Kidney capillary endothelial cell (primary cell): ENCODE results near the gene PNLIPRP3.

Experiments
- DNase-seq: peaks from one replicate; pipeline ENCODE4 v3.0.0-alpha.2; 2018; ENCODE audit warnings: low spot score

Gene PNLIPRP3

DNA sequence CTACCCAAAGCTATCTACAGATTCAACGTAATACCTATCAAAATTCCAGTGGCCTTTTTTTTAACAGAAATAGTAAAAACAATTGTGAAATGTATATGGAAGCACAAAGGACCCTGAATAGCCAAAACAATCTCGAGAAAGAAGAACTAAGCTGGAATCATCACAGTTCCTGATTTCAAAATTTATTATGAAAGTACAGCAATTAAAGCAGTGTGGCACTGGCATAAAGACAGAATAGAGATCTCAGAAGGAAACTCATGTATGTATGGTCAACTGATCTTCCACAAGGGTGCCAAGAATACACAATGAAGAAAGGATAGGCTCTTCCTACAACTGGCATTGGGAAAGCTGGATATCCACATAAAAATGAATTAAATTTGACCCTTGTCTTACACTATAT lies 23.2 kb downstream of the PNLIPRP3 start:
- no peak for DNase-seq

DNA sequence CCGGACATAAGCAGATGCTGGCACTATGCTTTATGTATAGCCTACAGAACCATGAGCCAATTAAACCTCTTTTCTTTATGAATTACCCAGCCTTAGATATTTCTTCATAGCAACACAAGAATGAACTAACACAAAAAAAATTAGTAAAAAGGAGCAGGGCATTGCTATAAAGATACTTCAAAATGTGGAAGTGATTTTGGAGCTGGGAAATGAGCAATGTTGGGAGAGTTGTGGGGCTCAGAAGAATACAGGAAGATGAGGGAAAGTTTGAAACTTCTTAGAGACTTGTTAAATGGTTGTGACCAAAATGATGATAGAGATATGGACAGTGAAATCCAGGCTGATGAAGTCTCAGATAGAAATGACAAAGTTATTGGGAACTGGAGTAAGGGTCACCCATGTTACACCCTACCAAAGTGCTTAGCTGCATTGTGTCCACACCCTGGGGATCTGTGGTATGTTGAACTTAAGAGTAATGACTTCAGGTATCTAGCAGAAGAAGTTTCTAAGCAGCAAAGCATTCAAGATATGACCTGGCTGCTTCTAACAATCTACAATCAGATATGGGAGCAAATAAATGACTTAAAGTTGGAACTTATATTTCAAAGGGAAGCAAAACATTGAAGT lies 24.2 kb downstream of the PNLIPRP3 start:
- no peak for DNase-seq

DNA sequence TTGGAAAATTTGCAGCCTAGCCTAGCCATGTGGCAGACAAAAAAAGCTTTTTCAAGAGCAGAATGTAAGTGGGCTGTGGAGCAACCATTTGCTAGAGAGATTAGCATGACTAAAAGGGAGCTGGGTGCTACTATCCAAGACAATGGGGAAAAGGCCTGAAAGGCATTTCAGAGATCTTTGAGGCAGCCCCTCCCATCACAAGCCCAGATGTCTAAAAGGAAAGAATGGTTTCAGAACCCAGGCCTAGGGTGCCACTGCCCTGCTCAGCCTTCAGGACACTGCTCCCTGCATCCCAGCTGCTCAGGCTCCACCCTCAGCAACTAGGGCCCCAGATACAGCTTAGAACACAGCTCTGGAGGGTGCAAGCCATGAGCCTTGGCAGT lies 24.7 kb downstream of the PNLIPRP3 start:
- no peak for DNase-seq

GRCh38 chr10:116457488-116457887 lies 29.8 kb downstream of the PNLIPRP3 start:
- DNase-seq, result no peak

GRCh38 chr10:116460219-116460618 lies 32.6 kb downstream of the PNLIPRP3 start:
- DNase-seq, result no peak

DNA sequence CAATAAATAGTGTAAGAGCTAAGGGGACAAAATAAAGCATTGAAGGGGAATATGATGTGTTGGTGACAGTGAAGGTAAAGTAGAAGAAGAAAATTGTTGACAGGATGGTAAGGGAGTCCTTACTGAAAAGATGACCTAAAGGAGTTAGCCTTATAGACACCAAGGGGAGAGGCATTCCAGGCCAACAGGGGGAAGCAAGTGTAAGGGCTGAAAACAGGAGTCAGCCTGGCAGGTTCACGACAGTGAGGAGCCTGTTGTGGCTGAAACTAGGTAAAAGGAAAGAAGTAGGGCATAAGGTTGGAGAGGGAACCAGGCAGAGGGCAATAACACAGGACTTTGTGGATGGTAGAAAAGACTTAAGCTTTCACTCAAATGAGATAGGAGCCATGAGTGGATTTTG lies 34.0 kb downstream of the PNLIPRP3 start:
- DNase-seq, result no peak

DNA sequence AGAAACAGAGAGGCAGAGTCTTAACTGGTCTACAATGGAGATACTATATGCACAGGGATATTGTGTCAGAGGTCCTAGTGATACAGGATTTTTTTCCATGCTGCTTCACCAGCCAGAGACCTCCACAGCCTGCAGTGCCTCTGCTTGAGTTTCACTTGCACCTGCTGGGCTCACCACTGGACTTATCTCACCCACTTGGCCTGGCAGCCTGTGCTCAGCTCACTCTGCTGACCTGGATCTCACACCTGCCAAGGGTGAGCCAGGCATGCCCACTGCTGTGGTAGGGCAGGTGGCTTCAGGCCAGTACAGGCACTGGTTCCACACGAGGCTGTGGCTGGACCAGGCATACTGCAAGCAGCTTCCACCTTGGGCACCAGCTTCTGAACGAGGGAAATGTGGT lies 36.6 kb downstream of the PNLIPRP3 start:
- no peak for DNase-seq

GRCh38 chr10:116465546-116465945 lies 37.9 kb downstream of the PNLIPRP3 start:
- DNase-seq, result peak; percentile 46

DNA sequence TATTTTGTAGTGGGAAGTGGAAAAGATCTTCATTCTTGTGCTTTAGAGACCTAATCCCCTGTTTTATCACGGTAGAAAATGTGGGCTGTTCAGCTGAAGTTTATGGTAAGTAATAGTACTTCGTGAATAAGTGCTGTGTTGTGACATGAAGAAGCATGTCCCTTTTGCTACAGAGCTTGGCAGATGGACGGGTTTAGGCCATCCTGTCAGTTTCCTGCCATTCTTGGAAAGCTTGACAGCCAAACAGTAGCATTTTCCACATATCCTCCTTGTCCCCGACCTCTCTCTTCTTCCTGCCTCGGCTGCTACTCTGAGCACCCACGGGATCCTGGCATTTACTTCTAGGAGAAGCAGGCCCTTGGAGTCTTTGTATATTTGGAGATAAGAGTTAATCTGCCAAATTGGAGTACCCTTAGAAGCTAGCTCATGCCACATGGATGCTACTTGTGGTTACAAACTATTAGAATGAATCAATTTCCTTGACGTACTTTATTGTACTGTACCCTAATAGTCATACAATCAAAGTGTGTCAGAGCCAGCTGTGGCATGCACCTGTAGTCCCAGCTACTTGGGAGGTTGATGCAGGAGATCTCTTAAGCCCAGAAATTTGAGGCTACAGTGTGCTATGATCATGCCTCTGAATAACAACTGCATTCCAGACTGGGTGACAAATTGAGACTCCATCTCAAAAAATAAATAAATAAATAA lies 39.2 kb downstream of the PNLIPRP3 start:
- peak; percentile 14 for DNase-seq

DNA sequence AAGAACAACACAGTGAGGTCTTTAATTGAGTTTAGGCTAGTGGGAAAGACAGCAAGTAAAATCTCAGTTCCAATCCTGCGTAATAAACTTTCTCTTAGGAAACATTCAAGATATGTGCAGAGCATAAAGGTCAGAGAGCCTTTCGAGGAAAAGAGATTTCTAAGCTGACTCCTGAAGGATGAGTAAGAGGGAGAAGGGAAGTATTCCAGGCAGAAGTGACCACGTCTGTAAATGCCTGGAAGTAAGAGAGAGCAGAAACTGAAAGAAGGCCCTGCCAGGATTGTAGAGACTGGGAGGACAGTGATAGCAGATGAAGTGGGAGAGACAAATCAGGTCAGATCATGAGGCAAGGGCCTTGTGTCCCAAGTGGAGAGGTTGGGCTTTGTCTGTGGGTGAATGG lies 41.8 kb downstream of the PNLIPRP3 start:
- DNase-seq, result no peak

DNA sequence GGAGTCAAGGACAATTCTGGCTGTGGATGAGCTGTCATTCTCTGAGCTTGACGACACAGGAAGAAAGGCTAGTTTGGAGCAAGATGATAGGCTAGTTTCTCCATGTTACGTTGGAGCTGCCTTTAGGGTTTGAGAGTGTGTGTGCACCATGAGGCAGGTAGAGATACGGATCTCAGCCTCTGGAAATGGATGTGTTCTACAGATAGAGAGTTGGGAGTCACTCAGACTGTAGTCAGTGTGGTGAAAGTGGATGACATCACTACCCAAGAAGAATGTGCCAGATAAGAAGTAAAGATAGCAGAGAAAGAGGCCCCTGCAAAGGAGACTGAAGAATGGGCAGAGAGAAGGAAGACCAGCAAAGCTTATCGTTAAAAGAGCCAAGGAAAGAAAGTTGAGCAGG lies 42.4 kb downstream of the PNLIPRP3 start:
- DNase-seq, result no peak

DNA sequence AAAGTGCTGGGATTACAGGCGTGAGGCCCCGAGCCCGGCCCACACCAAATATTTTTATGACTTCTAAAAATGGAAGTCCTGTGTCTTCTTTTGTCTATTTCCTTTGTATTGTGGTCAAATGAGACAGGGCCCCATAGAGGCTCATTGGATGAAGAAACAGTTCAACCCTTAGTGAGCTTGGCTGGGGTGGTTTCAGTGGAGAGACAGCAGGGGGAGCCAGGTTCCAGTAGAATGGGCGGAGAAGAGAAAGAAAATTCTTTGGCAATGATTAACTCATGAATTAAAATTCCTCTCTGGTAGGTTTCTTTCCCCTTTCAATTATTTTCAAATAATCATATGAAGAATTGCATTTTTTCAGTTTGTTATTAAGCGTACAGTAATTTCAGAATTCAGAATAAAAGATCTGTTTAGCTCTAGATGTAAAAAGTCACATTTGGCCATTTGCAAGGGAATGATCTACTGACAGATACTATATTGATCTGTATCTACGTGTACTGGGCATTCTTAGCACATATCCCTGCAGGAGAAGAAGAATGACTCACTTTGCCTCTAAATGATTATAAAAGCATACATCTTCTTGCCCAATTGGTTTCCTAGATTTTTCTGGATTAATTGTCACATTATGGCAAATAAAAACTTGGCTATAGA lies 43.2 kb downstream of the PNLIPRP3 start:
- DNase-seq, result no peak

DNA sequence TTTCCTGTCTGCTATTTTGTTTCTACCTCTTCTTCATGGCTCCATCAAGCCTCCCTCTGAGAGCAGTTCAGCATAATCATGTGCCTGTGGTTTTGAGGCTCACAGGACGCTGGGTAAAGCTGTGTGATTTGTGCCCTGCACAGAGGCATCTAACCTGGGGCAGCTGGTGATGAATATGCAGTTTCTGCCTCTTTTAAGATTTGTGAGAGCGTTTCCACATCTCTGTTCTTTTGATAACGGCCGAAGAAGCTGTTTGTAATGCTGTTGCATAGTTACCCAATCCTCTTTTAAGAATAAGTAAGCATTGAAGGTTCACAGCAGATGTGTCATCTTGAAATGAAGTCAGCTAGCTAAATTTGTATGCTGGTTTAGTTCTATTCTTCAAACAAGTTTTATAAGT lies 45.2 kb downstream of the PNLIPRP3 start:
- no peak for DNase-seq

- DNase-seq, result no peak
These were observed 48.2 kb downstream of the PNLIPRP3 start for GRCh38 chr10:116475866-116476265.

DNA sequence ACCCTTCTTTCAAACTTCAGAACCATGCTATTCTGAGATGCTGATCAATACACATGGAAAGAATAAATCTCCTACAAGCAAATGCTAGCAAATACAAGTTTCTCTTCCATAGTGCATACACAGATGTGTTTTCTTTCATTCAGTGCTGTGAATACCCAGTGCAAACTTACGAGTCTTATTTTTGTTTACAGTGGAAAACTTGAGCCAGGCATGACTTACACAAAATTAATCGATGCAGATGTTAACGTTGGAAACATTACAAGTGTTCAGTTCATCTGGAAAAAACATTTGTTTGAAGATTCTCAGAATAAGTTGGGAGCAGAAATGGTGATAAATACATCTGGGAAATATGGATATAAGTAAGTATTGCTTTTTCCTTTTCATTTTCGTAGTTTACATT lies 48.8 kb downstream of the PNLIPRP3 start:
- DNase-seq, result no peak

- DNase-seq, result no peak
These were observed 50.5 kb downstream of the PNLIPRP3 start for GRCh38 chr10:116477986-116478664.

DNA sequence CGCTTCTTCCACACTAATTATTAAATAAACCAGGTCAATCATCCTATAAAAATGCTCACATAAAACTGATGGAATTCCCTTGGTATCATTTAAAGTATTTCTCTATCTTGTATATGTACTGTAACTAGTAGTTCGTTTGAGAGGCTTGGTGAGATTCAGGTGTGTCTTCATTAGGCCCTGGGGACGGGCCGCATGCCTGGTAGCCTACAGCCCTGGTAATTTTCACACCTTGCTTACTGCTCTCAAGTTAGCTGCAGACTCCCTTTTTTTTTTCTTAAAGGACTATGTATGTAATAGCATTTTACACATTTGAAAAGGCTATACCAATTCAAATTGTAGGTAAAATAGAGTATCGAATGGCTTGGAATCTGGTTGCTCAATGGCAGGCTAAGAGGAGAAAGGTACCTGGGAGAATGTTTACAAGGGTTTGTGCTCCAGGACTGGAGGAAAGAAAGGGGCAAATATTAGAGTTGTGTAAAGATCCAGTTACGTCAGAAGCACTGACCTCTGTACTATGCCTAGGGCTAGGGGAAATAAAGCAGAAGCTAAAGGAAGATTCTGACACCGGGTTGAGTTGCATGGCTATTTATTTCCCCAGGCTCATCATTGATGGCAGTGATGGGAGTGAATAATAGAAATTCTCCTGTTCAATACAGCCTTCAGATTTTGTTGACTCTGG lies 59.3 kb downstream of the PNLIPRP3 start:
- DNase-seq, result no peak

DNA sequence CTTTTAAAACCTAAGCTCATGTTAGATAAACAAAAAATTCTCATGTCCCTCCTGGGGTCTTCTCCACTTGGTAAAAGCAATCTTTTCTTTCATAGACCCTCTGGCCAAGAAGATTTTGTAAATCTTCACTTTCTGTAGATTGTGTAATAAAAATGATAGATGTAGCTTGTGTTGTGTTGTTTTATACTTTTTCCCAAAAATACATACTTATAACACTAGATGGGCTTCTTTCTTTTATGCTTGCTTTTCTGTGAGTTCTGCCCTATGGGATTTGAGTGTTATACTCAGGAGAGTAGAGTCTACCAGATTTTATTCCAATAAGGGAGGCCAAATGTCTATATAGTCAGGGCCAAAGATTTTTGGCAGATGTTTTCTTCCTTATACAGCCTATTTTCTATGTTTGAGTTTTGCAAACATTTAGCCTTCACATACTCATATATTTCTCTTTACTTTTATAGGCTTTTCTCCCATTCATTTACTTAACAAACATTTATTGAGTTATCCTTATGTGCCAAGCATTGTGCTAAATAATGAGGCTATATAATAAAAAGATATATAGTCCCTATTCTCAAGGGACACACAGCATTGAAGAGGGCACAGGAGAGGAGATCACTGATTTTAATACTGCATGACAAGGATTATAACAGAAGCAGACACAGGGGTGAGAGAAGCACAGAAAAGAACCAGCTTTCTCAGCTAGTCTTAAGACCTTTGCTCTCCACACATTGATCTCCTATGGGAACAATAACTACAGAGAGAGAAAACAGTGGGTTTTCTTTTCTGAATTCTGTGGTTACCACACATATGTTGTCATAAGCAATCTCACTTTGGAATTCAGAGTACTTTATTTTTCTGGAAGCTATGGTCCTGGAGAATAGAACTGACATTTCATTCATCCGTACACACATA lies 60.1 kb downstream of the PNLIPRP3 start:
- no peak for DNase-seq

GRCh38 chr10:116489460-116489859 lies 61.8 kb downstream of the PNLIPRP3 start:
- DNase-seq, result no peak

- DNase-seq, result peak; percentile 52
These were observed 62.5 kb downstream of the PNLIPRP3 start for GRCh38 chr10:116490028-116490662.

- no peak for DNase-seq
These were observed 77.1 kb downstream of the PNLIPRP3 start for GRCh38 chr10:116504786-116505185.
